Mesendoderm (in vitro differentiated cells): ENCODE results near the gene PKIG.
A peak's percentile ranks its signal among the peaks of the same experiment; 100 is the strongest.

Source experiments
- DNase-seq: peaks from one replicate; pipeline ENCODE4 v3.0.0; 2013
- H2AK5ac ChIP-seq: 2 replicates; pipeline ENCODE4 v1.6.1; 2013; ENCODE audit warnings: low read length, inconsistent platforms
- H2BK120ac ChIP-seq: 2 replicates; pipeline ENCODE4 v1.6.1; 2013; ENCODE audit warnings: low read depth, mild to moderate bottlenecking, low read length, moderate library complexity, mixed read lengths
- H2BK15ac ChIP-seq: replicated peaks from 2 replicates; pipeline ENCODE4 v1.6.1; 2013; ENCODE audit warnings: low read depth, mild to moderate bottlenecking, moderate library complexity
- H2BK5ac ChIP-seq: 2 replicates; pipeline ENCODE4 v1.6.1; 2013; ENCODE audit warnings: low read length, inconsistent platforms
- H3K18ac ChIP-seq: 2 replicates; pipeline ENCODE4 v1.6.1; 2013; ENCODE audit warnings: mild to moderate bottlenecking, low read length, mixed read lengths
- H3K23ac ChIP-seq: one replicate; pipeline ENCODE4 v1.6.1; 2013; ENCODE audit warnings: low read length
- H3K27ac ChIP-seq: 2 replicates; pipeline ENCODE4 v1.5.1; 2013; ENCODE audit warnings: low read depth, mild to moderate bottlenecking, inconsistent platforms, low read length, moderate library complexity
- H3K27me3 ChIP-seq: 2 replicates; pipeline ENCODE4 v1.6.1; 2013; ENCODE audit warnings: low read length, control low read depth, mild to moderate bottlenecking, inconsistent platforms; ENCODE audit not compliant: insufficient read depth, poor library complexity
- H3K36me3 ChIP-seq: 2 replicates; pipeline ENCODE4 v1.6.1; 2013; ENCODE audit warnings: low read length, inconsistent platforms; ENCODE audit not compliant: control insufficient read depth, insufficient read depth
- H3K4ac ChIP-seq: one replicate; pipeline ENCODE4 v1.6.1; 2013; ENCODE audit warnings: low read depth, mild to moderate bottlenecking, low read length, moderate library complexity
- H3K4me1 ChIP-seq: 2 replicates; pipeline ENCODE4 v1.6.1; 2013; ENCODE audit warnings: low read depth, low read length, inconsistent platforms; ENCODE audit not compliant: control insufficient read depth
- H3K4me2 ChIP-seq: 2 replicates; pipeline ENCODE4 v1.6.1; 2013; ENCODE audit warnings: low read length
- H3K4me3 ChIP-seq: 2 replicates; pipeline ENCODE4 v1.5.1; 2013; ENCODE audit warnings: mild to moderate bottlenecking, low read length
- H3K56ac ChIP-seq: one replicate; pipeline ENCODE4 v1.6.1; 2013; ENCODE audit warnings: low read length
- H3K79me1 ChIP-seq: 2 replicates; pipeline ENCODE4 v1.6.1; 2013; ENCODE audit warnings: low read length, inconsistent platforms
- H3K79me2 ChIP-seq: 2 replicates; pipeline ENCODE4 v1.6.1; 2013; ENCODE audit warnings: mild to moderate bottlenecking, low read length; ENCODE audit not compliant: control insufficient read depth, insufficient read depth
- H3K9ac ChIP-seq: 2 replicates; pipeline ENCODE4 v1.6.1; 2013; ENCODE audit warnings: low read length, inconsistent platforms
- H4K5ac ChIP-seq: one replicate; pipeline ENCODE4 v1.6.1; 2013; ENCODE audit warnings: low read length
- H4K8ac ChIP-seq: one replicate; pipeline ENCODE4 v1.6.1; 2013; ENCODE audit warnings: low read depth, mild to moderate bottlenecking, control low read depth, low read length, moderate library complexity
- WGBS: extraction: QIAGEN DNeasy Blood & Tissue Kit; methylation state at CpG from one replicate; pipeline ENCODE4 v1.1.7; 2013; ENCODE audit warnings: low lambda C conversion rate, missing lambda C conversion rate; ENCODE audit not compliant: insufficient coverage; ENCODE audit errors: extremely low coverage; 5-methylcytosine and 5-hydroxymethylcytosine counted together

Gene PKIG

DNA sequence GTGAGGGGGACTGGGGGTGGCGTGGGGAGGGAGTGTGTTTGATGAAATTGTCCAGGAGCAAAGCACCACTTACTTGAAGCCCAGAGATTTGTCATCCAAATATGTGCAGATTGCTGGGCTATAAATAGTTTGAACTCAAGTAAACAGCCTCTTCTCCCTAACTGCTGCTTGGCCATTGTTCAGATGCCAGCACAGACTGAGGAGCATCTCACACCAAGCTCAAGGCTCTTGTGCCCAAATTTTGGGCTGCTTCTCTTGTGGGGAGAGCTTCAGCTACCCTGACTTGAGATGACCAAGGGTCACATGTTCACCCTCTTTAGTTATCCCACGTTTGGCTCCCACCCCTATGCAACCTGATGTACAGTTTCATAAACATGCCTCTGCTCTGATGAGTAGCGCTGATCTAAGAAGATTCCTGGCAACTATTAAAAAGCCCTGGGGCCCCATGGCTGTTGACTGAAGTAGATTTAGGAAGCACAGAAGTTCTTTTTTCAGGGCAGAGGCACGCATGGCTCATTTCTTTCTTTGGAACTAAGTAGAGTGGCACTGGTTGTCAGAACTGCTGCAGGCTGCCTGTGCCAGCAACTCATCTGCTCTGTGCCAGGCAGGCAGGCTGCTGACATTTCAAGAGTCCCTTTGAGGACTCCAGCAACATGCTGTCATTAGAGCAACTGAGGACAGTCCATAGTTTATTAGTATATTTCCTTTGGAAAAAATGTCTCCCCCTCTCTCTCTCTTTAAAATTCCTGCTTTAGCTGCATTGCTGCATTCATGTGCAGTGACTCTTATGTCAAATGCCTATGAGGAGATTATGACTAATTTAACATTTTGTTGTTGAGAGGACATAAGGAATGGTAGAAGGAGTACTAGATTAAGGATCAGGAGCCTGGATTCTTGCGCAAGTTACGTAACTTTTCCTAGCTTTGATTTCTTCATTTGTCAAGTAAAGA lies 9.6 kb upstream of the PKIG start:
- H3K23ac ChIP-seq = no peak overlapping the region
- DNase-seq = no peak
- no peak overlapping the region for H3K9ac ChIP-seq
- H2BK15ac ChIP-seq = no peak overlapping the region
- no peaks in the 10 kb centered on the region for H3K27me3 ChIP-seq
- H2AK5ac ChIP-seq = no peak overlapping the region
- no peak overlapping the region for H2BK5ac ChIP-seq
- H3K27ac ChIP-seq = no peak overlapping the region
- H3K4me3 ChIP-seq = no peak overlapping the region
- no peaks in the 10 kb centered on the region for H3K79me2 ChIP-seq
- WGBS = no CpG with 5 or more reads among the region's 6 CpGs
- H3K4me2 ChIP-seq = no peak overlapping the region
- H4K8ac ChIP-seq = peak overlapping the region; percentile 81
- no peaks in the 10 kb centered on the region for H3K36me3 ChIP-seq
- no peaks in the 10 kb centered on the region for H3K4me1 ChIP-seq
- H3K56ac ChIP-seq = no peak overlapping the region
- H3K79me1 ChIP-seq = peaks cover 1% of the 10 kb centered on the region
- no peak overlapping the region for H3K4ac ChIP-seq
- H2BK120ac ChIP-seq = peak overlapping the region; percentile 34
- H4K5ac ChIP-seq = no peak overlapping the region
- H3K18ac ChIP-seq = no peak overlapping the region

- Histone ChIP-seq H3K27ac (no peak overlapping the region), H3K36me3 (no peaks in the 10 kb centered on the region), H3K27me3 (no peaks in the 10 kb centered on the region), H3K4me3 (no peak overlapping the region), H3K79me1 (peaks cover 1% of the 10 kb centered on the region), H2AK5ac (no peak overlapping the region), H4K8ac (no peak overlapping the region), H3K4me2 (no peak overlapping the region), H3K18ac (no peak overlapping the region), H2BK5ac (no peak overlapping the region), H3K4ac (no peak overlapping the region), H4K5ac (no peak overlapping the region), H3K23ac (no peak overlapping the region), H2BK15ac (no peak overlapping the region), H3K9ac (no peak overlapping the region), H3K56ac (no peak overlapping the region), H3K79me2 (no peaks in the 10 kb centered on the region), H3K4me1 (no peaks in the 10 kb centered on the region), H2BK120ac (no peak overlapping the region)
- DNase-seq = no peak
- no CpG with 5 or more reads among the region's 2 CpGs for WGBS
Observed at GRCh38 chr20:44573501-44573869, 8.9 kb upstream of the PKIG start.

- Histone ChIP-seq H3K18ac (no peak overlapping the region), H4K5ac (no peak overlapping the region), H3K36me3 (no peaks in the 10 kb centered on the region), H2BK5ac (no peak overlapping the region), H3K79me2 (no peaks in the 10 kb centered on the region), H3K4ac (no peak overlapping the region), H2BK120ac (no peak overlapping the region), H2AK5ac (no peak overlapping the region), H3K23ac (no peak overlapping the region), H3K27me3 (no peaks in the 10 kb centered on the region), H2BK15ac (no peak overlapping the region), H3K27ac (no peak overlapping the region), H3K4me2 (no peak overlapping the region), H3K79me1 (peaks cover 3% of the 10 kb centered on the region), H3K4me1 (no peaks in the 10 kb centered on the region), H3K9ac (no peak overlapping the region), H3K56ac (no peak overlapping the region), H4K8ac (no peak overlapping the region), H3K4me3 (no peak overlapping the region)
- no peak for DNase-seq
- no CpG with 5 or more reads among the region's 4 CpGs for WGBS
Observed at GRCh38 chr20:44574372-44574771, 8.0 kb upstream of the PKIG start.

- no peaks in the 10 kb centered on the region for H3K36me3 ChIP-seq
- no peak overlapping the region for H2BK120ac ChIP-seq
- no peak overlapping the region for H3K9ac ChIP-seq
- no peak overlapping the region for H3K27ac ChIP-seq
- no peak overlapping the region for H4K8ac ChIP-seq
- H3K4ac ChIP-seq = no peak overlapping the region
- no peak overlapping the region for H3K4me3 ChIP-seq
- H3K4me1 ChIP-seq = no peaks in the 10 kb centered on the region
- H3K79me2 ChIP-seq = no peaks in the 10 kb centered on the region
- H2BK5ac ChIP-seq = no peak overlapping the region
- peaks cover 7% of the 10 kb centered on the region for H3K79me1 ChIP-seq
- no peak overlapping the region for H2AK5ac ChIP-seq
- H3K4me2 ChIP-seq = no peak overlapping the region
- WGBS = no CpG with 5 or more reads among the region's 3 CpGs
- H2BK15ac ChIP-seq = no peak overlapping the region
- no peak overlapping the region for H3K23ac ChIP-seq
- H3K27me3 ChIP-seq = no peaks in the 10 kb centered on the region
- no peak overlapping the region for H4K5ac ChIP-seq
- no peak overlapping the region for H3K18ac ChIP-seq
- H3K56ac ChIP-seq = no peak overlapping the region
- peak; percentile 40 for DNase-seq
Observed at GRCh38 chr20:44576297-44576696, 6.1 kb upstream of the PKIG start.

DNA sequence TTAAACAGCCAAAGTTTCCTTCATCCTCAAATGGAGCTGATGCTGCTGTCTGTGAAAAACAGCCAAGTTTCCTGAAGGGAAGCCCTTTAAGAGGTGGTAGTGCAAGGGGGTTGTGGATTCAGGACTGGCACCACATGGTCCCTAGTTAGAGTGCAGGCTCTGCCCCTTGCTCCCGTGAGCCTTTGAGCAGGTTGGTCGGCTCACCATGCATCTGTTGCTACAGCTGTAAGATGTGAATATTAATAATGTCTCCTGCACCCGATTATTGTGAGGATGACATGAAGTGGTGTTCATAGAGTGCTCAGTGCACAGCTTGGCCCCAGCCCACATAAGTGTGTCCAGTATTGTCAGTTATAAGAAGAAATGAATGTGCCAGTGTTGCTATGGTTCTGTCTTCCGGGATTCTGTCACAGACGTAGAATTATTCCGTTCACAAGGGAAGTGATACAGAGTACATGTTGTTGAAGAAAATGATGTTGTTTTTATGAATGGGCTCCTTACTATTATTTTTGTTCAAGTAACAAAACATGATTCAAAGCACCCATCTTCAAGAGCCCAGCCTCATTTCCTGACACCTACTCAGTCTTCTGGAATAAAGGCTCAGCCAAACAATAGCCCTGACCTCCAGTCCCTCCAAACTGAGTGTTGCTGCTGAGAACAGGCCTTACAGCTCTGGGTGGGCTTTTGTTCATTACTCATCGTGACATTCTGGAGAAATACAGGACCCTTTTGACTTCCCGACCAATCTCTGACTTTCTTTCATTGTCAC lies 2.9 kb upstream of the PKIG start:
- Histone ChIP-seq H3K4ac (no peak overlapping the region), H3K4me1 (peaks cover 4% of the 10 kb centered on the region), H2BK5ac (no peak overlapping the region), H4K5ac (no peak overlapping the region), H3K27ac (no peak overlapping the region), H3K27me3 (no peaks in the 10 kb centered on the region), H3K4me2 (no peak overlapping the region), H3K9ac (no peak overlapping the region), H3K79me2 (no peaks in the 10 kb centered on the region), H3K23ac (no peak overlapping the region), H3K4me3 (no peak overlapping the region), H4K8ac (no peak overlapping the region), H2BK120ac (no peak overlapping the region), H3K56ac (peak overlapping the region; percentile 53), H3K18ac (no peak overlapping the region), H2AK5ac (no peak overlapping the region), H3K36me3 (no peaks in the 10 kb centered on the region), H3K79me1 (peaks cover 6% of the 10 kb centered on the region), H2BK15ac (no peak overlapping the region)
- DNase-seq = no peak
- no CpG with 5 or more reads among the region's 8 CpGs for WGBS
